DOHH2 (cell line): Measurements from ENCODE around the gene ABAT.
"Not testable (repeated sequence)": the region's sequence is repeated elsewhere in the genome, so short reads cannot be mapped to it uniquely, and the experiment has no call there.

Source experiments
- EZH2phosphoT487 ChIP-seq: fragments of 200-600 bp; sonication (generic); IDR thresholded peaks from 2 replicates; pipeline ENCODE4 v1.6.1; 2017; ENCODE audit warnings: borderline replicate concordance, mild to moderate bottlenecking, antibody characterized with exemption, low read length, moderate library complexity, mixed read lengths
- TF ChIP-seq, protein P1 (sequence below): fragments of 200-600 bp; sonication (generic); IDR thresholded peaks from one replicate; pipeline ENCODE4 v1.5.1; 2014; ENCODE audit warnings: antibody characterized with exemption, mild to moderate bottlenecking, low read depth, low read length; ENCODE audit not compliant: poor library complexity, severe bottlenecking

DNA sequence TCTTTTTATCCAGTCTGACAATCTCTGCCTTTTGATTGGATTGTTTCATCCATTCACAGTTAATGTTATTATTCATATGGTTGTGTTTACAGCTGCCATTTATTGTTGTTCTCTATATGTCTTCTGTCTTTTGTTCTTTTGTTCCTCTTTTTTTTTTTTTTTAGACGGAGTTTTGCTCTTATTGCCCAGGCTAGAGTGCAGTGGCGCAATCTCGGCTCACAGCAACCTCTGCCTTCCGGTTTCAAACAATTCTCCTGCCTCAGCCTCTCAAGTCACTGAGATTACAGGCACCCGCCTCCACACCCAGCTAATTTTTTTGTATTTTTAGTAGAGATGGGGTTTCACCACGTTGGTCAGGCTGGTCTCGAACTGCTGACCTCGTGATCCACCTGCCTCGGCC, 74.5 kb downstream of the ABAT start:
- TF ChIP-seq, protein P1, sequence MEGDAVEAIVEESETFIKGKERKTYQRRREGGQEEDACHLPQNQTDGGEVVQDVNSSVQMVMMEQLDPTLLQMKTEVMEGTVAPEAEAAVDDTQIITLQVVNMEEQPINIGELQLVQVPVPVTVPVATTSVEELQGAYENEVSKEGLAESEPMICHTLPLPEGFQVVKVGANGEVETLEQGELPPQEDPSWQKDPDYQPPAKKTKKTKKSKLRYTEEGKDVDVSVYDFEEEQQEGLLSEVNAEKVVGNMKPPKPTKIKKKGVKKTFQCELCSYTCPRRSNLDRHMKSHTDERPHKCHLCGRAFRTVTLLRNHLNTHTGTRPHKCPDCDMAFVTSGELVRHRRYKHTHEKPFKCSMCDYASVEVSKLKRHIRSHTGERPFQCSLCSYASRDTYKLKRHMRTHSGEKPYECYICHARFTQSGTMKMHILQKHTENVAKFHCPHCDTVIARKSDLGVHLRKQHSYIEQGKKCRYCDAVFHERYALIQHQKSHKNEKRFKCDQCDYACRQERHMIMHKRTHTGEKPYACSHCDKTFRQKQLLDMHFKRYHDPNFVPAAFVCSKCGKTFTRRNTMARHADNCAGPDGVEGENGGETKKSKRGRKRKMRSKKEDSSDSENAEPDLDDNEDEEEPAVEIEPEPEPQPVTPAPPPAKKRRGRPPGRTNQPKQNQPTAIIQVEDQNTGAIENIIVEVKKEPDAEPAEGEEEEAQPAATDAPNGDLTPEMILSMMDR, result not testable (repeated sequence)
- not testable (repeated sequence) for TF ChIP-seq EZH2phosphoT487
